GM23338 (cell line): Measurements from ENCODE around the gene GALNT13. TPM values are rescaled to one million over a fixed set of nuclear protein-coding genes. Genes with fewer than 3 reads are reported as not detected.
A peak's percentile ranks its signal among the peaks of the same experiment; 100 is the strongest.

Experiments used
- ATAC-seq: fragments of 200-7000 bp; cut with Tn5 transposase; 3 replicates; pipeline ENCODE4 v1.9.1; 2020
- DNase-seq: peaks from one replicate; pipeline ENCODE4 v3.0.0-alpha.2; 2015; ENCODE audit warnings: low spot score
- H2AFZ ChIP-seq: fragments of 200-600 bp; sonication (generic); 2 replicates; pipeline ENCODE4 v1.8.0; 2016; ENCODE audit warnings: antibody characterized with exemption, mild to moderate bottlenecking, moderate library complexity
- H3F3A ChIP-seq: fragments of 200-600 bp; sonication (generic); replicated peaks from 2 replicates; pipeline ENCODE4 v1.8.0; 2017; ENCODE audit warnings: antibody characterized with exemption, mixed run types, low read depth
- H3K27ac ChIP-seq: fragments of 200-600 bp; sonication (generic); 2 replicates; pipeline ENCODE4 v1.6.1; 2016; ENCODE audit warnings: low read depth
- H3K27me3 ChIP-seq: fragments of 200-600 bp; sonication (generic); 2 replicates; pipeline ENCODE4 v1.8.0; 2016; ENCODE audit warnings: mild to moderate bottlenecking, mixed run types, moderate library complexity; ENCODE audit not compliant: insufficient read depth
- H3K36me3 ChIP-seq: fragments of 200-600 bp; sonication (generic); 2 replicates; pipeline ENCODE4 v1.8.0; 2016; ENCODE audit warnings: mild to moderate bottlenecking; ENCODE audit not compliant: insufficient read depth
- H3K4me1 ChIP-seq: fragments of 200-600 bp; sonication (generic); 2 replicates; pipeline ENCODE4 v1.8.0; 2016; ENCODE audit warnings: mild to moderate bottlenecking, moderate library complexity; ENCODE audit not compliant: insufficient read depth
- H3K4me2 ChIP-seq: fragments of 200-600 bp; sonication (generic); 2 replicates; pipeline ENCODE4 v1.7.1; 2017; ENCODE audit warnings: mixed run types
- H3K4me3 ChIP-seq: fragments of 200-600 bp; sonication (generic); 2 replicates; pipeline ENCODE4 v1.6.1; 2016; ENCODE audit warnings: mixed run types
- H3K79me2 ChIP-seq: fragments of 200-600 bp; sonication (generic); replicated peaks from 2 replicates; pipeline ENCODE4 v1.8.0; 2017; ENCODE audit warnings: mild to moderate bottlenecking; ENCODE audit not compliant: insufficient read depth
- H3K9me2 ChIP-seq: fragments of 200-600 bp; sonication (generic); 2 replicates; pipeline ENCODE4 v1.8.0; 2017; ENCODE audit not compliant: insufficient read depth
- H4K20me1 ChIP-seq: fragments of 200-600 bp; sonication (generic); replicated peaks from 2 replicates; pipeline ENCODE4 v1.8.0; 2017; ENCODE audit warnings: mild to moderate bottlenecking; ENCODE audit not compliant: insufficient read depth
- H3K27ac Mint-ChIP-seq: 2 replicates; pipeline ENCODE4 v1.8.0; 2020; ENCODE audit warnings: inconsistent platforms, mild to moderate bottlenecking, moderate library complexity, mixed read lengths
- H3K27me3 Mint-ChIP-seq: 3 replicates; pipeline ENCODE4 v1.8.0; 2022; ENCODE audit warnings: low read depth, mild to moderate bottlenecking, moderate library complexity, mixed read lengths, inconsistent platforms; ENCODE audit not compliant: insufficient read depth, poor library complexity
- H3K36me3 Mint-ChIP-seq: 3 replicates; pipeline ENCODE4 v1.8.0; 2021; ENCODE audit warnings: low read depth, mild to moderate bottlenecking, inconsistent platforms, moderate library complexity, mixed read lengths
- H3K4me1 Mint-ChIP-seq: 3 replicates; pipeline ENCODE4 v1.8.0; 2020; ENCODE audit warnings: mild to moderate bottlenecking, inconsistent platforms, mixed read lengths
- H3K4me3 Mint-ChIP-seq: 3 replicates; pipeline ENCODE4 v1.8.0; 2021; ENCODE audit warnings: moderate library complexity, mild to moderate bottlenecking, inconsistent platforms, mixed read lengths
- H3K9me3 Mint-ChIP-seq: 3 replicates; pipeline ENCODE4 v1.8.0; 2020; ENCODE audit warnings: moderate library complexity, mild to moderate bottlenecking, inconsistent platforms, mixed read lengths
- CREB1 ChIP-seq: fragments of 250-450 bp; sonication (Bioruptor Pico); IDR thresholded peaks from 2 replicates; pipeline ENCODE4 v1.5.0; 2020; ENCODE audit warnings: low read depth, mild to moderate bottlenecking, moderate library complexity
- EZH2 ChIP-seq: fragments of 200-600 bp; sonication (generic); IDR thresholded peaks from one replicate; pipeline ENCODE4 v1.8.0; 2017; ENCODE audit warnings: antibody characterized with exemption, mild to moderate bottlenecking, low read depth; ENCODE audit not compliant: unreplicated experiment
- EZH2phosphoT487 ChIP-seq: fragments of 200-600 bp; sonication (generic); IDR thresholded peaks from one replicate; pipeline ENCODE4 v1.8.1; 2018; ENCODE audit warnings: antibody characterized with exemption; ENCODE audit not compliant: unreplicated experiment
- JUNB ChIP-seq: IDR thresholded peaks from one replicate; pipeline ENCODE4 v1.6.1; 2016; ENCODE audit warnings: antibody characterized with exemption; ENCODE audit not compliant: unreplicated experiment
- NANOG ChIP-seq: IDR thresholded peaks from 2 replicates; pipeline ENCODE4 v1.6.1; 2016; ENCODE audit warnings: antibody characterized with exemption, borderline replicate concordance
- POLR2AphosphoS5 ChIP-seq: IDR thresholded peaks from 2 replicates; pipeline ENCODE4 v1.6.1; 2016; ENCODE audit warnings: antibody characterized with exemption, low read depth
- STAT1 ChIP-seq: IDR thresholded peaks from one replicate; pipeline ENCODE4 v1.6.1; 2016; ENCODE audit warnings: antibody characterized with exemption; ENCODE audit not compliant: unreplicated experiment
- ZNF114 ChIP-seq: fragments of 250-450 bp; sonication (Bioruptor Pico); IDR thresholded peaks from 2 replicates; pipeline ENCODE4 v1.5.0; 2020; ENCODE audit warnings: mild to moderate bottlenecking, moderate library complexity
- polyA plus RNA-seq: library from polyadenylated mRNA; unstranded; fragments of >200 nt; fragmentation: Nextera tagmentation; extraction: Ambion mirVana; gene quantifications from 2 replicates; pipeline ENCODE4 v1.2.1, GENCODE V29; 2016
- total RNA-seq: library from RNA; depleted of rRNA; stranded (reverse); fragments of >200 nt; shearing (Covaris generic); gene quantifications from 2 replicates; pipeline ENCODE4 v1.2.3, GENCODE V29; 2014
- TF ChIP-seq, protein P1 (sequence below): fragments of 250-450 bp; sonication (Bioruptor Pico); IDR thresholded peaks from 2 replicates; pipeline ENCODE4 v1.5.0; 2020; ENCODE audit warnings: mild to moderate bottlenecking, moderate library complexity
- TF ChIP-seq, protein P2 (sequence below), 2 experiments: fragments of 200-600 bp in 1 of 2; sonication (generic) in 1 of 2; conservative IDR thresholded peaks; 2 replicates each; pipeline versions ENCODE4 v1.5.1 to v1.6.1; 2016 to 2017; ENCODE audit warnings: antibody characterized with exemption in 2 of 2, low read depth in 2 of 2, mild to moderate bottlenecking in 2 of 2, moderate library complexity in 1 of 2
- TF ChIP-seq, protein P3 (sequence below): IDR thresholded peaks from one replicate; pipeline ENCODE4 v1.6.1; 2018; ENCODE audit warnings: antibody characterized with exemption; ENCODE audit not compliant: unreplicated experiment

GALNT13 gene
- total and polyA plus RNA-seq, 2 experiments from 2014 or later = 3.5 to 5.2 TPM

DNA sequence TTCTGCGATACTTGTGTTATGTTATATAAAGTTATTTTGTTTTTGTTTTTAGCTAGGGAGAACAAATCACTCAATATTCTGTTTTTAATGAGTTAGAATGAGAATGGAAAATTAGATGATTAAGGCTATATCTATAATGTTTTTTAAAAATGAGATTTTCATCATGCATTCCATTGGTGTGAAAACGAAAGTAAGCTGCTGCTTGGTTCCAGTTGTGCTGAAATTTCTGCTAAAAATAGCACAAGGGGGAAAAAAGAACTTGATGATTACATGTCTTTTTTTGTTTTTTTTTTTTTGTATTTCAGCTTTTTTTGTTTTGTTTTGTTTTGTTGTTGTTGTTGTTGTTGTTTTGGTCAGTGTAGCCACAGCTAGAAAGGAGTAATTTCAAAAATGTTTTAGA lies 584.1 kb downstream of the GALNT13 start:
- no peak overlapping the region for H3K4me3 ChIP-seq
- DNase-seq (no peak), ATAC-seq (no peak)
- 0 out of 2 replicates have a peak overlapping the region, but pooled peaks have one; percentile 16 for H3K27ac Mint-ChIP-seq
- no peak overlapping the region for H2AFZ ChIP-seq
- H3K36me3 Mint-ChIP-seq = no peaks in the 10 kb centered on the region
- no peaks in the 10 kb centered on the region for H3K36me3 ChIP-seq
- H3K9me2 ChIP-seq = no peaks in the 10 kb centered on the region; the same call in 1 of the 2 replicates
- H3K27me3 Mint-ChIP-seq = peaks cover 1% of the 10 kb centered on the region
- H3K4me2 ChIP-seq = no peak overlapping the region
- H3K79me2 ChIP-seq = no peaks in the 10 kb centered on the region
- no peaks in the 10 kb centered on the region for H3K9me3 Mint-ChIP-seq
- H3K27me3 ChIP-seq = no peaks in the 10 kb centered on the region
- H4K20me1 ChIP-seq = no peaks in the 10 kb centered on the region
- no peaks in the 10 kb centered on the region; the same call in 1 of the 2 replicates for H3K4me1 ChIP-seq
- H3F3A ChIP-seq = no peaks in the 10 kb centered on the region
- TF ChIP-seq JUNB = no peak
- TF ChIP-seq POLR2AphosphoS5 = no peak
- no peak for TF ChIP-seq ZNF114 (CRISPR knock-in tag)
- TF ChIP-seq CREB1 = no peak
- H3K4me1 Mint-ChIP-seq = no peaks in the 10 kb centered on the region
- H3K27ac ChIP-seq = no peak overlapping the region
- H3K4me3 Mint-ChIP-seq = no peak overlapping the region

DNA sequence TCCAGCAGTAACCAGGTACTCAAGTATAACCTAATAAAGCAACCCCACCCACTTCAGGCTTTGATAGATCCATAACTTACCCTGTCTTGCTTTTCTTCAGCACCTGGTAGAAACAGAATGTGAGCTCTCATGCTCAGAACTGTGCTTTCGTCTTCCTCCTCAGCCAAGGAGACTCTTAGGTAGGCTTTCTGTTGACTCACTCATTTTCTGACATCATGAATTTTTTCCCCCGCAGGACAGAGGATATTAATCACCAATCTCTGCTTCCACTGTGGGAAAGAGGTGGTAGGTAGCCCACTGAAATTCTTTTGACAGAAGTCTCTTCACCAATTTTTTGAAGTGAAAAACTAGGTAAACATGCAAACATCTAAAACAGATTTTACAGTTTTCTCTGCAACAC lies 585.6 kb downstream of the GALNT13 start:
- H3K27ac Mint-ChIP-seq = no peak overlapping the region
- no peaks in the 10 kb centered on the region for H3K9me3 Mint-ChIP-seq
- H3K27ac ChIP-seq = no peak overlapping the region
- H3K27me3 ChIP-seq = no peaks in the 10 kb centered on the region
- no peak overlapping the region for H2AFZ ChIP-seq
- no peaks in the 10 kb centered on the region; the same call in 1 of the 2 replicates for H3K4me1 ChIP-seq
- H3K4me3 Mint-ChIP-seq = no peak overlapping the region
- ATAC-seq (no peak), DNase-seq (no peak)
- no peaks in the 10 kb centered on the region for H3K36me3 Mint-ChIP-seq
- no peaks in the 10 kb centered on the region for H3K36me3 ChIP-seq
- H3K4me3 ChIP-seq = no peak overlapping the region
- H3F3A ChIP-seq = no peaks in the 10 kb centered on the region
- H3K4me1 Mint-ChIP-seq = no peaks in the 10 kb centered on the region
- no peak overlapping the region for H3K4me2 ChIP-seq
- no peaks in the 10 kb centered on the region for H4K20me1 ChIP-seq
- H3K79me2 ChIP-seq = no peaks in the 10 kb centered on the region
- no peaks in the 10 kb centered on the region; the same call in 1 of the 2 replicates for H3K9me2 ChIP-seq
- H3K27me3 Mint-ChIP-seq = peaks cover 1% of the 10 kb centered on the region
- TF ChIP-seq CREB1 (no peak), POLR2AphosphoS5 (no peak), EZH2 (no peak), NANOG (no peak), JUNB (no peak), EZH2phosphoT487 (no peak), STAT1 (no peak), ZNF114 (CRISPR knock-in tag) (no peak)
- TF ChIP-seq, protein P1, sequence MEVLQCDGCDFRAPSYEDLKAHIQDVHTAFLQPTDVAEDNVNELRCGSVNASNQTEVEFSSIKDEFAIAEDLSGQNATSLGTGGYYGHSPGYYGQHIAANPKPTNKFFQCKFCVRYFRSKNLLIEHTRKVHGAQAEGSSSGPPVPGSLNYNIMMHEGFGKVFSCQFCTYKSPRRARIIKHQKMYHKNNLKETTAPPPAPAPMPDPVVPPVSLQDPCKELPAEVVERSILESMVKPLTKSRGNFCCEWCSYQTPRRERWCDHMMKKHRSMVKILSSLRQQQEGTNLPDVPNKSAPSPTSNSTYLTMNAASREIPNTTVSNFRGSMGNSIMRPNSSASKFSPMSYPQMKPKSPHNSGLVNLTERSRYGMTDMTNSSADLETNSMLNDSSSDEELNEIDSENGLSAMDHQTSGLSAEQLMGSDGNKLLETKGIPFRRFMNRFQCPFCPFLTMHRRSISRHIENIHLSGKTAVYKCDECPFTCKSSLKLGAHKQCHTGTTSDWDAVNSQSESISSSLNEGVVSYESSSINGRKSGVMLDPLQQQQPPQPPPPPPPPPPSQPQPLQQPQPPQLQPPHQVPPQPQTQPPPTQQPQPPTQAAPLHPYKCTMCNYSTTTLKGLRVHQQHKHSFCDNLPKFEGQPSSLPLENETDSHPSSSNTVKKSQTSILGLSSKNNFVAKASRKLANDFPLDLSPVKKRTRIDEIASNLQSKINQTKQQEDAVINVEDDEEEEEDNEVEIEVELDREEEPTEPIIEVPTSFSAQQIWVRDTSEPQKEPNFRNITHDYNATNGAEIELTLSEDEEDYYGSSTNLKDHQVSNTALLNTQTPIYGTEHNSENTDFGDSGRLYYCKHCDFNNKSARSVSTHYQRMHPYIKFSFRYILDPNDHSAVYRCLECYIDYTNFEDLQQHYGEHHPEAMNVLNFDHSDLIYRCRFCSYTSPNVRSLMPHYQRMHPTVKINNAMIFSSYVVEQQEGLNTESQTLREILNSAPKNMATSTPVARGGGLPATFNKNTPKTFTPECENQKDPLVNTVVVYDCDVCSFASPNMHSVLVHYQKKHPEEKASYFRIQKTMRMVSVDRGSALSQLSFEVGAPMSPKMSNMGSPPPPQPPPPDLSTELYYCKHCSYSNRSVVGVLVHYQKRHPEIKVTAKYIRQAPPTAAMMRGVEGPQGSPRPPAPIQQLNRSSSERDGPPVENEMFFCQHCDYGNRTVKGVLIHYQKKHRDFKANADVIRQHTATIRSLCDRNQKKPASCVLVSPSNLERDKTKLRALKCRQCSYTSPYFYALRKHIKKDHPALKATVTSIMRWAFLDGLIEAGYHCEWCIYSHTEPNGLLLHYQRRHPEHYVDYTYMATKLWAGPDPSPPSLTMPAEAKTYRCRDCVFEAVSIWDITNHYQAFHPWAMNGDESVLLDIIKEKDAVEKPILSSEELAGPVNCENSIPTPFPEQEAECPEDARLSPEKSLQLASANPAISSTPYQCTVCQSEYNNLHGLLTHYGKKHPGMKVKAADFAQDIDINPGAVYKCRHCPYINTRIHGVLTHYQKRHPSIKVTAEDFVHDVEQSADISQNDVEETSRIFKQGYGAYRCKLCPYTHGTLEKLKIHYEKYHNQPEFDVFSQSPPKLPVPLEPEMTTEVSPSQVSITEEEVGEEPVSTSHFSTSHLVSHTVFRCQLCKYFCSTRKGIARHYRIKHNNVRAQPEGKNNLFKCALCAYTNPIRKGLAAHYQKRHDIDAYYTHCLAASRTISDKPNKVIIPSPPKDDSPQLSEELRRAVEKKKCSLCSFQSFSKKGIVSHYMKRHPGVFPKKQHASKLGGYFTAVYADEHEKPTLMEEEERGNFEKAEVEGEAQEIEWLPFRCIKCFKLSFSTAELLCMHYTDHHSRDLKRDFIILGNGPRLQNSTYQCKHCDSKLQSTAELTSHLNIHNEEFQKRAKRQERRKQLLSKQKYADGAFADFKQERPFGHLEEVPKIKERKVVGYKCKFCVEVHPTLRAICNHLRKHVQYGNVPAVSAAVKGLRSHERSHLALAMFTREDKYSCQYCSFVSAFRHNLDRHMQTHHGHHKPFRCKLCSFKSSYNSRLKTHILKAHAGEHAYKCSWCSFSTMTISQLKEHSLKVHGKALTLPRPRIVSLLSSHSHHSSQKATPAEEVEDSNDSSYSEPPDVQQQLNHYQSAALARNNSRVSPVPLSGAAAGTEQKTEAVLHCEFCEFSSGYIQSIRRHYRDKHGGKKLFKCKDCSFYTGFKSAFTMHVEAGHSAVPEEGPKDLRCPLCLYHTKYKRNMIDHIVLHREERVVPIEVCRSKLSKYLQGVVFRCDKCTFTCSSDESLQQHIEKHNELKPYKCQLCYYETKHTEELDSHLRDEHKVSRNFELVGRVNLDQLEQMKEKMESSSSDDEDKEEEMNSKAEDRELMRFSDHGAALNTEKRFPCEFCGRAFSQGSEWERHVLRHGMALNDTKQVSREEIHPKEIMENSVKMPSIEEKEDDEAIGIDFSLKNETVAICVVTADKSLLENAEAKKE = no peak
- TF ChIP-seq, protein P2, sequence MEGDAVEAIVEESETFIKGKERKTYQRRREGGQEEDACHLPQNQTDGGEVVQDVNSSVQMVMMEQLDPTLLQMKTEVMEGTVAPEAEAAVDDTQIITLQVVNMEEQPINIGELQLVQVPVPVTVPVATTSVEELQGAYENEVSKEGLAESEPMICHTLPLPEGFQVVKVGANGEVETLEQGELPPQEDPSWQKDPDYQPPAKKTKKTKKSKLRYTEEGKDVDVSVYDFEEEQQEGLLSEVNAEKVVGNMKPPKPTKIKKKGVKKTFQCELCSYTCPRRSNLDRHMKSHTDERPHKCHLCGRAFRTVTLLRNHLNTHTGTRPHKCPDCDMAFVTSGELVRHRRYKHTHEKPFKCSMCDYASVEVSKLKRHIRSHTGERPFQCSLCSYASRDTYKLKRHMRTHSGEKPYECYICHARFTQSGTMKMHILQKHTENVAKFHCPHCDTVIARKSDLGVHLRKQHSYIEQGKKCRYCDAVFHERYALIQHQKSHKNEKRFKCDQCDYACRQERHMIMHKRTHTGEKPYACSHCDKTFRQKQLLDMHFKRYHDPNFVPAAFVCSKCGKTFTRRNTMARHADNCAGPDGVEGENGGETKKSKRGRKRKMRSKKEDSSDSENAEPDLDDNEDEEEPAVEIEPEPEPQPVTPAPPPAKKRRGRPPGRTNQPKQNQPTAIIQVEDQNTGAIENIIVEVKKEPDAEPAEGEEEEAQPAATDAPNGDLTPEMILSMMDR (conservative IDR thresholded peaks at IDR 0.05; ENCODE audit: low read depth in 2 of 2) = no peak
- TF ChIP-seq, protein P3, sequence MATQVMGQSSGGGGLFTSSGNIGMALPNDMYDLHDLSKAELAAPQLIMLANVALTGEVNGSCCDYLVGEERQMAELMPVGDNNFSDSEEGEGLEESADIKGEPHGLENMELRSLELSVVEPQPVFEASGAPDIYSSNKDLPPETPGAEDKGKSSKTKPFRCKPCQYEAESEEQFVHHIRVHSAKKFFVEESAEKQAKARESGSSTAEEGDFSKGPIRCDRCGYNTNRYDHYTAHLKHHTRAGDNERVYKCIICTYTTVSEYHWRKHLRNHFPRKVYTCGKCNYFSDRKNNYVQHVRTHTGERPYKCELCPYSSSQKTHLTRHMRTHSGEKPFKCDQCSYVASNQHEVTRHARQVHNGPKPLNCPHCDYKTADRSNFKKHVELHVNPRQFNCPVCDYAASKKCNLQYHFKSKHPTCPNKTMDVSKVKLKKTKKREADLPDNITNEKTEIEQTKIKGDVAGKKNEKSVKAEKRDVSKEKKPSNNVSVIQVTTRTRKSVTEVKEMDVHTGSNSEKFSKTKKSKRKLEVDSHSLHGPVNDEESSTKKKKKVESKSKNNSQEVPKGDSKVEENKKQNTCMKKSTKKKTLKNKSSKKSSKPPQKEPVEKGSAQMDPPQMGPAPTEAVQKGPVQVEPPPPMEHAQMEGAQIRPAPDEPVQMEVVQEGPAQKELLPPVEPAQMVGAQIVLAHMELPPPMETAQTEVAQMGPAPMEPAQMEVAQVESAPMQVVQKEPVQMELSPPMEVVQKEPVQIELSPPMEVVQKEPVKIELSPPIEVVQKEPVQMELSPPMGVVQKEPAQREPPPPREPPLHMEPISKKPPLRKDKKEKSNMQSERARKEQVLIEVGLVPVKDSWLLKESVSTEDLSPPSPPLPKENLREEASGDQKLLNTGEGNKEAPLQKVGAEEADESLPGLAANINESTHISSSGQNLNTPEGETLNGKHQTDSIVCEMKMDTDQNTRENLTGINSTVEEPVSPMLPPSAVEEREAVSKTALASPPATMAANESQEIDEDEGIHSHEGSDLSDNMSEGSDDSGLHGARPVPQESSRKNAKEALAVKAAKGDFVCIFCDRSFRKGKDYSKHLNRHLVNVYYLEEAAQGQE = no peak
